LoVo (cell line): ENCODE measurements around the gene NUP188.
"Not testable (repeated sequence)": the region's sequence is repeated elsewhere in the genome, so short reads cannot be mapped to it uniquely, and the experiment has no call there.

Experiments used
- DNase-seq: peaks from one replicate; pipeline ENCODE4 v3.0.0-alpha.2; 2016; ENCODE audit warnings: low spot score

Gene NUP188

DNA sequence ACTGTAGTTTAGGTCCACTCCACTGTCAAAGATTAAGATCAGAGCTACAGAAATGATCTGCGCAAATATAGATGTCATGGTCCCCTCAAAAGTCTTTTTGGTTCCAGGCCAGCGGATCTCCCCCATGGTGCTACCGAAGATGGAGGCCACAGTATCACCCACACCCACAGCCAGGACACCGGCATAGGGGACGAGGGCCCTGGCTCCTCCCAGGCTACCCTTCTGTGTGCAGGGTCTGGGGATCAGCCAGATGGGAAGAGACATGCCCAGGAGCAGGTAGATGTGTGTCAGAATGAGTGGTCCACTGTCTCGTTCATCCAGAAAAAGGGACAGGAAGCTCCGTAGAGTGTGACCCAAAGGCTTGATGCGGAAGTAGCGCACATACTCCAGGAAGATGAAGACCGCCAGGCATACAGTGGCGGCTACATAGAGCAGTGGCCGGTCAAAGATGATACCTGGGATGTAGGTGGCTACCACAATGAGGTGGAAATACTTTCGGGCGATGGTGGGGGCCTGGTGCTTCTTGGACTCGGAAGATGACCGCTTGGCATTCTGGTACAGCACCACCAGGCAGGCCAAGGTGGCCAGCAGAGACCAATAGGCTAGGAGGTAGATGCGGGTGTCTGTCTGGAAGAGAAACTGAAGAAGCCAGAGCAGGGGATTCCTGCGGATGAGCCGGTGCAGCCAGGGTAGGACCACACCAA lies 1.5 kb upstream of the NUP188 start:
- no peak for DNase-seq

GRCh38 chr9:128946571-128947276 lies 775 bp upstream of the NUP188 start:
- DNase-seq, result peak; percentile 7

- DNase-seq, result no peak
Observed at GRCh38 chr9:128947277-128947526, 297 bp upstream of the NUP188 start.

- not testable (repeated sequence) for DNase-seq
Observed at GRCh38 chr9:128961403-128961802, 13.9 kb downstream of the NUP188 start.

- DNase-seq, result no peak
Observed at GRCh38 chr9:128969491-128969890, 22.0 kb downstream of the NUP188 start.

DNA sequence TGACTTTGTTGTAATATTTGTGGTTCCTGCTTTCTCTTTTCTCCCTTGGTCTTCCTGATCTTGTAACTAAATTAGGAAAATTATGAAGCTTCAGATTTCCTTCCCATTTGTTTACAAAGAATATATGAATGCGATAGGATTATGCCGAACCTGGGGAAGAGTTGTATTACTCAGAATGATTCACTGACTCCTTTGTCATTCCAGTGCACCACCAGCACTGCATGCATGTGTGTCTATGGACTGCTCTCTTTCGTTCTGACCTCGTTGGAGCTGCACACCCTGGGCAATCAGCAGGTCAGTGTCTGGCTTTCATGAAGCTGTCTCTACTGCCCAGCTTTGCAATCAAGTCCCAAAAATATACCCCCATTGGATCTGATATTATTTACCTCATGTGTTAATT lies 25.5 kb downstream of the NUP188 start:
- no peak for DNase-seq

DNA sequence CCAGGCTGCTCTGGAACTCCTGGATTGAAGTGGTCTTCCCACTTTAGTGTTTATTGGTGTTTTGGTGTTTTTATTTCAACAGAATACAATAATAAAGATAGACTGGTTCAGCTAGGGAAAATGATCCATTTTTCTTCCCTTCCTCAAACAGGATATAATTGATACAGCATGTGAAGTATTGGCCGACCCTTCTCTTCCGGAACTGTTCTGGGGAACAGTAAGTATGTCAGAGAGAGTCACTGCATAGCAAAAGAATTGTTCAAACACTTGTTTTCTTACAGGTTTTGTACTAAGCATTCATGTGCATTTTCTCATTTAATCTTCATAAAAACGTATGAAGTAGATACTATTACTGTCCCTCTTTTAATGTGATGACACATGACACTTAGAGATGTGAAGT lies 31.6 kb downstream of the NUP188 start:
- DNase-seq, result no peak

GRCh38 chr9:128983536-128983935 lies 36.0 kb downstream of the NUP188 start:
- DNase-seq, result no peak

DNA sequence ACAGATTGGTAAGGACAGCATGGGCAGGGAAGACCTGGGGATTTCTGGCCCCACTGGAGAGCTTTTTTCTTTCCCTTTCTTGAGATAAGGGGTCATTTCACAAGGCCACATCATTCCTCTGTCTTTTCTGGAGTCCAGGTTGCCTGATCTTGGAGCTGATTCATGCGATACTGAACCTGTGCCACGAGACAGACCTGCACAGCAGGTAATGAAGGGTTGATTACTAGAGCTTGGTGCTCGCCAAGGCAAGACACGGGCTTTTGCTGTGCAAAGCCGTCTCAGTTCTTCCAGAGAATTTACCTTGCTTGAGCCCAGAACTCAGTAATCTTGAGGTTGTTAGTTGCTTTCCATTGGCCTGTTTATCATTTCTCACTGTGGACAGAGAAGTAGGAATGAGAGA lies 39.2 kb downstream of the NUP188 start:
- no peak for DNase-seq

DNA sequence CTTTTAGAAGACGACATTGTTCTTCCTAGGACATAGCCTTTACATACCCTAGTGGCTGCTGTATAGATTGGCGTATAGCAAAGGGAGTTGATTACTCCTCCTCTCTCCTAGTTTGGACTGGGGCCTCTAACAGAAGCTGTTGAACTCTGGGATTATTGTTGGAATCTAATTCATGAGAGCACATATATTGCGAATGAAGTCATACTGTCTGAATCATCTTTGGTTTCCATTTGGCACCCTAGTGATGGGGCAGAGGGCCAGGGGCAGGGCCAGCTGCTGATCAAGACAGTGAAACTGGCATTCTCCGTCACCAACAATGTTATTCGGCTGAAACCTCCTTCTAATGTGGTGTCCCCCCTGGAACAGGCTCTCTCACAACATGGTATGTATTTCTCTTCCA lies 40.3 kb downstream of the NUP188 start:
- DNase-seq, result no peak

DNA sequence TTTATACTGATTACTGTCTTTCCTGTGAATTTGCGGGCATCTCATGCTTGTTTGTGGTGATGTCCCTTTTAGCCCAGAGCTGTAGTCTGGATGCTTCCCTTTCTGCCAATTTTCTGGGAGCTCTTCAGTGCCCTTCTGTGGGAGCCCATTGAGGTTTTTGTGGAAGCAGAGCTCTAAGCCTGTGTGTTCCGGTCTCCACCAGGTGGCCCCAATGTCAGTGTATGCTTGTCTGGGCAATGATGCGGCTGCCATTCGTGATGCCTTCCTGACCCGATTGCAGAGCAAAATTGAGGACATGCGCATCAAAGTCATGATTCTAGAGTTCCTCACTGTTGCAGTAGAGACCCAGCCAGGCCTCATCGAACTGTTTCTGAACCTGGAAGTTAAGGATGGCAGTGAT lies 45.5 kb downstream of the NUP188 start:
- DNase-seq, result no peak

GRCh38 chr9:128995791-128996190 lies 48.3 kb downstream of the NUP188 start:
- no peak for DNase-seq

- DNase-seq, result no peak
Observed at GRCh38 chr9:128998462-128998861, 51.0 kb downstream of the NUP188 start.

DNA sequence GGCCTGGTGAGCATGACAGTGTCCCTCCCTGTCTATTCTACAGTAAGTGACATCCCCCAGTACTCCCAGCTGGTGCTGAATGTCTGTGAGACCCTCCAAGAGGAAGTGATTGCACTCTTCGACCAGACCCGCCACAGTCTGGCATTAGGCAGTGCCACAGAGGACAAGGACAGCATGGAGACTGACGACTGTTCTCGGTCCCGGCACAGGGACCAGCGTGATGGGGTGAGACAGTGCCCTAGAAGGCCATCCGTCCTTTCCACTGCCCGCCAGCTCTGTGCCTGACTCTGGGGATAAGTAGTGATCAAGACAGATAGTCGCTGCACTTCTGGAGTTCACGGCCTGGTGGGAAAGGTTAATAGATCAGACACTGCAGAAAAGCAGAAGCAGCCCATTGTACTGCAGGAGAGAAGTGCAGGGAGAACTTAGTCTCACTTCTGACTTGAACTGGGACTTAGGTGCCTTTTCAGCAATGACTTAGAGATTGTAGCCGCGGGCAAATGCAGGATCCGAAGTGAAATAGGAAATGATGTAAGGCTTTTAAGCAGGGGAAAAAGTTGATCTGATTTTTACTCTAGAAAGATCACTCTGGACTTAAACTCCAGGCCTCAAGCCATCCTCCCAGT lies 52.2 kb downstream of the NUP188 start:
- no peak for DNase-seq

DNA sequence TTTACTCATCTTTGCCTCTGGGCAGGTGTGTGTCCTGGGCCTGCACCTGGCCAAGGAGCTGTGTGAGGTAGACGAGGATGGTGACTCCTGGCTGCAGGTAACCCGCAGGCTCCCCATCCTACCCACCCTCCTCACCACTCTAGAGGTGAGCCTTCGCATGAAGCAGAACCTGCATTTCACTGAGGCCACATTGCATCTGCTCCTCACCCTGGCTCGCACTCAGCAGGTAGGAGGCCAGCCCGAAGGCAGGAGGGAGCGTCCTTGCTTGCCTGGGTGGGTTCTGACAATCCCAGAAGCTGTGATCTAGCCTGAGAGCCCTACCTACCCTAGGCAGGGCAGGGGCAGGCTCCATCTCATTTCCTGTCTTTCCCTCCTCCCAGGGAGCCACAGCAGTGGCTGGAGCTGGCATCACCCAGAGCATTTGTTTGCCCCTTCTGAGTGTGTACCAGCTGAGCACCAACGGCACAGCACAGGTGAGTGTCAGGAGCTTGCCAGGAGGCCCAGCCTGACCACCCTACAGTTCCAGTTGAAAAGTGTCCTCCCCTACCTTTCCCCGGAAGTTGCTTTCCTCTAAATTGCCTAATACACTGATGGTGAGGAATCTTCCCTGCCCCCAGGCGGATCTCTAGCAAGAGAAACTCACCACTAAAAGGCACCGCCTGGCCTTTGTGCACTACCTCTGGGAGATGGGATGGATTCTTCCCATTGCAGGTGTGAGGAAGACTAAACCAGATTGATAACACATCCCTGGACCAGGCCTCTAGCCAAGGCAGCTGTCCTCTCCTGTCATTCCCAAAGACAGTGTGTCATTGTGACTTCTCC lies 54.2 kb downstream of the NUP188 start:
- no peak for DNase-seq

- no peak for DNase-seq
Observed at GRCh38 chr9:129002992-129003391, 55.5 kb downstream of the NUP188 start.

- not testable (repeated sequence) for DNase-seq
Observed at GRCh38 chr9:129004173-129004572, 56.7 kb downstream of the NUP188 start.

DNA sequence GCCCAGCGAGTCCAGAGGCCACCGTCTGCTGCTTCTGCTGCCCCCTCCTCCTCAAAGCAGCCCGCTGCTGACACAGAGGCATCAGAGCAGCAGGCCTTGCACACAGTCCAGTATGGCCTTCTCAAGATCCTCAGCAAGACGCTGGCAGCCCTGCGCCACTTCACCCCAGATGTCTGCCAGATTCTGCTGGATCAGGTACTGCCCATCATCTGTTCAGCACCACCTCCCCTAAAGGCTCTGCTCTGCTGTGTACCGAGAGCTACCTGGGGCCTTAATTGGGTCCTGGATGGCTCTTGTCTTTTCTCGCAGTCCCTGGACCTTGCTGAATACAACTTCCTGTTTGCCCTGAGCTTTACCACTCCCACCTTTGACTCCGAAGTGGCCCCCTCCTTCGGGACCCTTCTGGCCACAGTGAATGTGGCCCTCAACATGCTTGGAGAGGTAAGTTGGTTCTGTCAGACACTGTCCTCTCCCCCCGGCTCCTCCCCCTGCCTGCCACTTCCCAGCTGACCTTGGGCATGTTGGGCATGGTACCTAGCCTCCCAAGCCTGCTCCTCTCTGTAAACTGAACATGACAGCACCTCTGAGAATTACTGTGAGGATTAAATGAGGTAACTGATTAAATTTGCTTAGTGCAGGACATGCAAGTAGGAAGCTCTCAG lies 58.0 kb downstream of the NUP188 start:
- DNase-seq, result no peak

- DNase-seq, result peak; percentile 58
Observed at GRCh38 chr9:129006328-129007034, 59.0 kb downstream of the NUP188 start.

DNA sequence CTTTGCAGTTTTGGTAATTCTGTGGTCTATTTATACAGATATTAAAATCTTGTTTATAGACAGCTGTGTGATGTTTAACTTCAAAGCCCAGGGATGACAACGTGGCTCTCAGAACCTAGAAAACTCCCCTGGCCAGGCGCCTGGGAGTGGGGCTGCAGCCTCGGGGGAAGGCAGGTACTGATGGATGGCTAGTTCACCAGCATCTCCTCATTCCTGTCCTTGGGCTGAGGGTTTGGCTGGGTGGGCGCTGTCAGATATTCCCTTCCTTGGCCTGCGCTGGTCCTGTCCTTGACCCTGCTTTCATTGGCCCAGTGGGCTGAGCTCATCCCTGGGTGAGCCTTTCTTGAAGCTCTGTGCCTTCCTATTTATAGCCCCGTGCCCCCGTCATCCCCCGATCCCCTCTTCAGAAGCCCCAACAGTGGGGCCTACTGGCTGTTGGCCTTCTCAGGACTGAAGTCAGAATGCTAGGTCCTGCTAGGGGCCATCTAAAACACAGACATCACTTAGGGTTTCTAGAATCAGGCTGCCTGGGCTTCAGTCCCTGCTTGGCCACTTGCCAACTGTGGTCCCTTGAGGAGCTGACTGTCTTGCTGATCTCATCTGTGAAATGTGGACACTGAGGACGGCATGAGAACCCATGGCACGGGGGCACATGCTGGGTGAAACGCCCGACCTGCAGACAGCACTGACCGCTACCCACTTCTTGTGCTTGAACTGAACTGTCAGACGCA lies 59.7 kb downstream of the NUP188 start:
- DNase-seq, result no peak
